CD4-positive, alpha-beta memory T cell (primary cell): ENCODE measurements around the gene NECTIN3. TPM values are rescaled to one million over a fixed set of nuclear protein-coding genes. Genes with fewer than 3 reads are reported as not detected.

Experiments
- CTCF ChIA-PET: fragments of 350-600 bp; sonication (Branson Sonifier 250); formaldehyde crosslinking; loops from one replicate; lab custom pipeline; 2021; ENCODE audit warnings: inconsistent platforms; ENCODE audit not compliant: partially characterized antibody; lab: Charles Lee
- POLR2A ChIA-PET: fragments of 350-600 bp; sonication (Branson Sonifier 250); formaldehyde crosslinking; loops from one replicate; lab custom pipeline; 2021; ENCODE audit not compliant: partially characterized antibody; lab: Charles Lee
- DNase-seq, 5 donors: peaks; one replicate each; pipeline versions ENCODE4 v3.0.0 to v3.0.0-alpha.2; 2020 to 2022; ENCODE audit warnings: mixed read lengths in 1 of 5
- H3K27ac ChIP-seq: one replicate; pipeline ENCODE4 v1.7.0; 2013; ENCODE audit warnings: low read depth, low read length
- H3K27me3 ChIP-seq: 2 replicates; pipeline ENCODE4 v1.7.0; 2013; ENCODE audit warnings: mild to moderate bottlenecking, low read length, moderate library complexity; ENCODE audit not compliant: insufficient read depth
- H3K36me3 ChIP-seq: 2 replicates; pipeline ENCODE4 v1.7.0; 2013; ENCODE audit warnings: mild to moderate bottlenecking, low read length, moderate library complexity; ENCODE audit not compliant: insufficient read depth
- H3K4me1 ChIP-seq: 2 replicates; pipeline ENCODE4 v1.7.0; 2013; ENCODE audit warnings: mild to moderate bottlenecking, low read length, moderate library complexity; ENCODE audit not compliant: insufficient read depth
- H3K4me3 ChIP-seq, 2 donors: one replicate each; pipeline ENCODE4 v1.7.0; 2013; ENCODE audit warnings: low read length in 2 of 2, mild to moderate bottlenecking in 1 of 2
- H3K9me3 ChIP-seq, 2 donors: one replicate each; pipeline ENCODE4 v1.7.0; 2013; ENCODE audit warnings: low read length in 2 of 2, control low read depth in 1 of 2; ENCODE audit not compliant: control insufficient read depth in 1 of 2
- H3K27ac Mint-ChIP-seq, 7 donors: one replicate each; pipeline ENCODE4 v1.8.0; 2020 to 2021; ENCODE audit warnings: mixed read lengths in 7 of 7, mild to moderate bottlenecking in 6 of 7, inconsistent platforms in 3 of 7, moderate library complexity in 3 of 7
- H3K27me3 Mint-ChIP-seq, 2 donors: one replicate each; pipeline ENCODE4 v1.8.0; 2020 to 2021; ENCODE audit warnings: mixed read lengths in 2 of 2
- H3K36me3 Mint-ChIP-seq, 2 donors: one replicate each; pipeline ENCODE4 v1.8.0; 2020 to 2021; ENCODE audit warnings: mixed read lengths in 2 of 2, inconsistent platforms in 1 of 2, mild to moderate bottlenecking in 1 of 2
- H3K4me1 Mint-ChIP-seq, 4 donors: one replicate each; pipeline ENCODE4 v1.8.0; 2020 to 2021; ENCODE audit warnings: mixed read lengths in 4 of 4, mild to moderate bottlenecking in 1 of 4
- H3K4me3 Mint-ChIP-seq, 8 donors: one replicate each; pipeline ENCODE4 v1.8.0; 2020 to 2021; ENCODE audit warnings: mixed read lengths in 8 of 8, mild to moderate bottlenecking in 7 of 8, moderate library complexity in 6 of 8, inconsistent platforms in 3 of 8
- H3K9me3 Mint-ChIP-seq, 8 donors: one replicate each; pipeline ENCODE4 v1.8.0; 2020 to 2021; ENCODE audit warnings: mixed read lengths in 8 of 8, mild to moderate bottlenecking in 5 of 8, inconsistent platforms in 3 of 8, moderate library complexity in 1 of 8
- intact Hi-C: fragments of 100-400 bp; cut with micrococcal nuclease; formaldehyde crosslinking; loops from one replicate; pipeline ENCODE4 v1.15.1; 2023
- polyA plus RNA-seq, 2 donors: library from polyadenylated mRNA; unstranded; fragments of 300-500 nt; fragmentation: Illumina TruSeq; gene quantifications; one replicate each; pipeline ENCODE4 v1.2.3, GENCODE V29; 2021
- total RNA-seq, 2 experiments: library from RNA; stranded (reverse); gene quantifications; one replicate each; pipeline ENCODE4 v1.2.3, GENCODE V29; 2021

The NECTIN3 gene
- total and polyA plus RNA-seq, 4 experiments from 2014 or later = 1.9 to 15.6 (median 7.9) TPM

- DNase-seq = no peak
- ChIA-PET CTCF (no interaction called here), POLR2A (no interaction called here)
- intact Hi-C loops = no loop called here
- Histone ChIP-seq H3K36me3 (no peaks in the 10 kb centered on the region), H3K4me1 (no peaks in the 10 kb centered on the region), H3K9me3 (no peaks in the 10 kb centered on the region), H3K27ac (no peak overlapping the region), H3K27me3 (no peaks in the 10 kb centered on the region), H3K4me3 (no peak overlapping the region)
- peaks cover 0 to 3% (median 0%) of the 10 kb centered on the region in 8 donors for H3K9me3 Mint-ChIP-seq
- H3K27ac Mint-ChIP-seq = no peak overlapping the region
- H3K4me1 Mint-ChIP-seq = peaks cover 4 to 8% (median 5%) of the 10 kb centered on the region in 4 donors
- no peak overlapping the region for H3K4me3 Mint-ChIP-seq
- H3K36me3 Mint-ChIP-seq = peaks cover 9 to 27% of the 10 kb centered on the region in 2 donors
- H3K27me3 Mint-ChIP-seq = no peaks in the 10 kb centered on the region
Observed at GRCh38 chr3:111194048-111194447, 122.4 kb downstream of the NECTIN3 start.

- ChIA-PET CTCF (no interaction called here), POLR2A (no interaction called here)
- Mint-ChIP-seq H3K27ac (peak overlapping the region in 1 of 7 donors; percentile 51), H3K27me3 (no peaks in the 10 kb centered on the region), H3K36me3 (peaks cover 5 to 21% of the 10 kb centered on the region in 2 donors), H3K4me1 (peaks cover 0 to 5% (median 3%) of the 10 kb centered on the region in 4 donors), H3K4me3 (no peak overlapping the region), H3K9me3 (no peaks in the 10 kb centered on the region)
- Histone ChIP-seq H3K4me1 (no peaks in the 10 kb centered on the region), H3K36me3 (no peaks in the 10 kb centered on the region), H3K27me3 (no peaks in the 10 kb centered on the region), H3K27ac (no peak overlapping the region), H3K4me3 (no peak overlapping the region), H3K9me3 (no peaks in the 10 kb centered on the region)
- DNase-seq = no peak
- intact Hi-C loops = no loop called here
Observed at GRCh38 chr3:111197485-111197884, 125.9 kb downstream of the NECTIN3 start.

GRCh38 chr3:111200027-111200426 lies 128.4 kb downstream of the NECTIN3 start:
- Mint-ChIP-seq H3K27ac (no peak overlapping the region), H3K36me3 (peaks cover 0 to 5% of the 10 kb centered on the region in 2 donors), H3K4me1 (peaks cover 0 to 5% (median 3%) of the 10 kb centered on the region in 4 donors), H3K9me3 (no peaks in the 10 kb centered on the region), H3K4me3 (no peak overlapping the region), H3K27me3 (no peaks in the 10 kb centered on the region)
- no peak overlapping the region for H3K27ac ChIP-seq
- intact Hi-C loops = no loop called here
- no peaks in the 10 kb centered on the region for H3K4me1 ChIP-seq
- DNase-seq = no peak
- no peaks in the 10 kb centered on the region for H3K27me3 ChIP-seq
- H3K9me3 ChIP-seq = no peaks in the 10 kb centered on the region
- ChIA-PET CTCF (no interaction called here), POLR2A (no interaction called here)
- H3K36me3 ChIP-seq = no peaks in the 10 kb centered on the region
- no peak overlapping the region for H3K4me3 ChIP-seq

GRCh38 chr3:111210003-111210711 lies 138.5 kb downstream of the NECTIN3 start:
- H3K27ac Mint-ChIP-seq = no peak overlapping the region

GRCh38 chr3:111210866-111211564 lies 139.4 kb downstream of the NECTIN3 start:
- Histone ChIP-seq H3K4me1 (no peaks in the 10 kb centered on the region), H3K27me3 (no peaks in the 10 kb centered on the region), H3K27ac (no peak overlapping the region), H3K9me3 (no peaks in the 10 kb centered on the region), H3K4me3 (no peak overlapping the region), H3K36me3 (no peaks in the 10 kb centered on the region)
- no peaks in the 10 kb centered on the region for H3K9me3 Mint-ChIP-seq
- H3K36me3 Mint-ChIP-seq = no peaks in the 10 kb centered on the region
- no peaks in the 10 kb centered on the region for H3K27me3 Mint-ChIP-seq
- intact Hi-C loops = loop anchor here (2.0 to 5.0 kb wide), 2 partner anchors 128 to 326 kb away; no protein-coding TSS in a partner anchor
- H3K4me1 Mint-ChIP-seq = no peaks in the 10 kb centered on the region
- ChIA-PET POLR2A (no interaction called here), CTCF (interaction anchor here (0.8 to 3.0 kb wide), 7 partner anchors 17 to 330 kb away, joined by 3 to 14 read pairs (median 3); no protein-coding TSS in a partner anchor)
- no peak overlapping the region for H3K4me3 Mint-ChIP-seq
- H3K27ac Mint-ChIP-seq = no peak overlapping the region
- DNase-seq = no peak

More at GRCh38 chr3:111210003-111210711, 138.5 kb downstream of the NECTIN3 start:
- Mint-ChIP-seq H3K27me3 (no peaks in the 10 kb centered on the region), H3K36me3 (no peaks in the 10 kb centered on the region), H3K9me3 (no peaks in the 10 kb centered on the region), H3K4me3 (no peak overlapping the region), H3K4me1 (no peaks in the 10 kb centered on the region)
- Histone ChIP-seq H3K9me3 (no peaks in the 10 kb centered on the region), H3K4me1 (no peaks in the 10 kb centered on the region), H3K27me3 (no peaks in the 10 kb centered on the region), H3K4me3 (no peak overlapping the region), H3K27ac (no peak overlapping the region), H3K36me3 (no peaks in the 10 kb centered on the region)
- ChIA-PET POLR2A (no interaction called here), CTCF (interaction anchor here (0.8 to 1.6 kb wide), 2 partner anchors 15 to 45 kb away, joined by 3 to 4 read pairs; no protein-coding TSS in a partner anchor)
- intact Hi-C loops = loop anchor here (2.0 to 5.0 kb wide), 2 partner anchors 129 to 327 kb away; no protein-coding TSS in a partner anchor
- DNase-seq = no peak

- no peaks in the 10 kb centered on the region for H3K36me3 Mint-ChIP-seq
- H3K27me3 Mint-ChIP-seq = peaks cover 0 to 1% of the 10 kb centered on the region in 2 donors
- Histone ChIP-seq H3K27me3 (no peaks in the 10 kb centered on the region), H3K27ac (no peak overlapping the region), H3K4me1 (no peaks in the 10 kb centered on the region), H3K9me3 (no peaks in the 10 kb centered on the region), H3K4me3 (no peak overlapping the region), H3K36me3 (no peaks in the 10 kb centered on the region)
- intact Hi-C loops = loop anchor here (5.0 kb wide), 1 partner anchor 325 kb away; no protein-coding TSS in a partner anchor
- no peak for DNase-seq
- ChIA-PET CTCF (interaction anchor here (1.1 to 3.0 kb wide), 5 partner anchors 15 to 329 kb away, joined by 3 to 14 read pairs (median 4); no protein-coding TSS in a partner anchor), POLR2A (no interaction called here)
- H3K4me1 Mint-ChIP-seq = no peaks in the 10 kb centered on the region
- no peaks in the 10 kb centered on the region for H3K9me3 Mint-ChIP-seq
- H3K27ac Mint-ChIP-seq = no peak overlapping the region
- H3K4me3 Mint-ChIP-seq = no peak overlapping the region
Observed at GRCh38 chr3:111212511-111212910, 140.9 kb downstream of the NECTIN3 start.

- H3K4me3 ChIP-seq = no peak overlapping the region
- no peak overlapping the region for H3K27ac ChIP-seq
- Mint-ChIP-seq H3K36me3 (no peaks in the 10 kb centered on the region), H3K27ac (no peak overlapping the region), H3K4me3 (no peak overlapping the region), H3K4me1 (no peaks in the 10 kb centered on the region), H3K9me3 (no peaks in the 10 kb centered on the region), H3K27me3 (peaks cover 0 to 1% of the 10 kb centered on the region in 2 donors)
- ChIA-PET POLR2A (no interaction called here), CTCF (no interaction called here)
- no peaks in the 10 kb centered on the region for H3K9me3 ChIP-seq
- DNase-seq = no peak
- intact Hi-C loops = no loop called here
- H3K27me3 ChIP-seq = no peaks in the 10 kb centered on the region
- H3K4me1 ChIP-seq = no peaks in the 10 kb centered on the region
- no peaks in the 10 kb centered on the region for H3K36me3 ChIP-seq
Observed at GRCh38 chr3:111215481-111215880, 143.9 kb downstream of the NECTIN3 start.
